Iris pigment epithelial cell (primary cell): ENCODE results near the gene KLK3.
A peak's percentile ranks its signal among the peaks of the same experiment; 100 is the strongest.

Experiments
- DNase-seq: peaks from one replicate; pipeline ENCODE4 v3.0.0-alpha.2; 2011; ENCODE audit warnings: low read depth

The KLK3 gene

DNA sequence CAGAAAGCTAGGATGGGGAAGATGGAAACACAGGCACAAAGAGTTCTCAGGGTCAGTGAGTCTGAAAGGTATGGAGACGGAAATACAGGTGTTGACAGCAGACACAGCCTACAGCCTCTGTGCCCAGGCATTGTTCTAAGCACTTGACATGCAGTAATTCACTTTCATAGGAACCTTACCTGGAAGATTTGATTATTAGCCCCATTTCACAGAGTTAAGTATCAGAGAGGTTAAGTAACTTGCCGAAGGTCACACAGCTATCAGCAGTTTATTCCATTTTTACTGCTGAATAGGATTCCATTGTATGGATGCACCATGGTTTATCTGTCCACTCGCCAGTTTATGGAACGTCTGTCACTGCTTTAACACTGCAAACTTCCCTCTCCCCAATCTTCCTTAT, 43.3 kb downstream of the KLK3 start:
- no peak for DNase-seq

GRCh38 chr19:50899569-50899968, 44.9 kb downstream of the KLK3 start:
- no peak for DNase-seq

GRCh38 chr19:50902640-50903039, 47.9 kb downstream of the KLK3 start:
- no peak for DNase-seq

DNA sequence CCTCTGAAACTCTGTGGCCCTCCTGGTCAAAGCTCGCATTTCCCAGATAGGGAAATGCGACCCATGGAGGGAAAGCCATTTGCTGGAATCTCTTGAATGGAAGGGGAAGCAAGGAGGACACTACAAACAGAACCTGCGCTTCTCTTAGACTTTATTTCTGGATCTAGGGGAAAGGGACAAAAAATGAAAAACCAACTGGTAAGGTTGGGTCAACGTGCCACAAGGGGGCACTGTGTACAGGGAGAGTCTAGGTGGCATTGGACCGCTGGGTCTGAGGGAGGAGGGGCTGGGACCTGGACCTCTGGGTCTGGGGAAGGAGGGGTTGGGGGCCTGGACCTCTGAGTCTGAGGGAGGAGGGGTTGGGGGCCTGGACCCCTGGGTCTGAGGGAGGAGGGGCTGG, 51.5 kb downstream of the KLK3 start:
- DNase-seq = peak; percentile 11

GRCh38 chr19:50908336-50908735, 53.6 kb downstream of the KLK3 start:
- DNase-seq = no peak

GRCh38 chr19:50909240-50910070, 54.7 kb downstream of the KLK3 start:
- DNase-seq = peak; percentile 60
